Measurements from ENCODE around the gene NOL12. TPM values are rescaled to one million over a fixed set of nuclear protein-coding genes. Genes with fewer than 3 reads are reported as not detected.

The NOL12 gene
- total RNA-seq, 2 donors from 2014 or later, result 21.9 to 26.8 TPM

GRCh38 chr22:37640591-37641560, 45.3 kb upstream of the NOL12 start:
- Histone ChIP-seq H3K9ac (ENCODE audit: extremely low read depth, low read length, poor library complexity, severe bottlenecking) (no peak overlapping the region), H3K4me1 (ENCODE audit: control insufficient read depth, insufficient read depth, low read length) (peaks cover 6% of the 10 kb centered on the region), H3K27ac (ENCODE audit: low read depth, low read length) (no peak overlapping the region), H3K36me3 (ENCODE audit: control insufficient read depth, insufficient read depth, low read length) (peaks cover 9% of the 10 kb centered on the region), H3K27me3 (ENCODE audit: control insufficient read depth, insufficient read depth, low read length, poor library complexity, severe bottlenecking) (no peaks in the 10 kb centered on the region), H3K4me3 (ENCODE audit: low read length) (peak overlapping the region; percentile 87), H3K9me3 (ENCODE audit: control insufficient read depth, low read length) (no peaks in the 10 kb centered on the region)
- no peak overlapping the region for H3K27ac Mint-ChIP-seq
- H3K4me1 Mint-ChIP-seq, result peaks cover 14% of the 10 kb centered on the region
- no peak for DNase-seq
- H3K27me3 Mint-ChIP-seq (ENCODE audit: insufficient read depth), result no peaks in the 10 kb centered on the region
- WGBS, 2 experiments (ENCODE audit: insufficient coverage in 1 of 2, insufficient read length in 1 of 2), result 87 to 90% methylated on average over 11 to 23 of the region's 24 CpGs
- H3K4me3 Mint-ChIP-seq, result peak overlapping the region; percentile 69
- TF ChIP-seq CTCF (conservative IDR thresholded peaks at IDR 0.05), result no peak
- no peaks in the 10 kb centered on the region for H3K9me3 Mint-ChIP-seq
- H3K36me3 Mint-ChIP-seq (ENCODE audit: low read depth), result peaks cover 18% of the 10 kb centered on the region

DNA sequence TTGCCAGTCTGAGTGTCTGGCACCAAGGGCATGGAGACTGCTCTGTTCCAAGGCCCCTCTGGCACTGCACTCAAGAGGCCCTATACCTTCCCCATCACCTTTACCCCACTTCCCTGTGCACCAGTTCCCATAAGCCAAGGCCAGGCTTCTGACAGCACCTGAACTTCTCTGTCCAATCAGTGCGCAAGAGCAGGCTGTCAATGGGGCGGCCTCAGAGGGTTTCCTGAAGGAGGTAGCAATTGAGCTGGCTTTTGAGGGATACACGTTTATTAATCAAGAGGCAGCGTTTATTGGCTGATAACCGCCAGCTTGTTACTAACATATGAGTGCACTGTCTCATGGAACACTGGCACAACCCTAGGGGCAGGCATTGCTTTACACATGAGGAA, 44.6 kb upstream of the NOL12 start:
- WGBS, 2 experiments (ENCODE audit: insufficient coverage in 1 of 2, insufficient read length in 1 of 2), result 94 to 100% methylated on average over 5 of the region's 5 CpGs
- H3K4me3 ChIP-seq (ENCODE audit: low read length), result no peak overlapping the region
- H3K9me3 Mint-ChIP-seq, result no peaks in the 10 kb centered on the region
- H3K4me3 Mint-ChIP-seq, result no peak overlapping the region
- no peak for TF ChIP-seq CTCF (conservative IDR thresholded peaks at IDR 0.05)
- no peak overlapping the region for H3K27ac ChIP-seq (ENCODE audit: low read depth, low read length)
- no peaks in the 10 kb centered on the region for H3K27me3 Mint-ChIP-seq (ENCODE audit: insufficient read depth)
- peaks cover 10% of the 10 kb centered on the region for H3K36me3 ChIP-seq (ENCODE audit: control insufficient read depth, insufficient read depth, low read length)
- no peaks in the 10 kb centered on the region for H3K27me3 ChIP-seq (ENCODE audit: control insufficient read depth, insufficient read depth, low read length, poor library complexity, severe bottlenecking)
- DNase-seq, result no peak
- peaks cover 6% of the 10 kb centered on the region for H3K4me1 ChIP-seq (ENCODE audit: control insufficient read depth, insufficient read depth, low read length)
- H3K36me3 Mint-ChIP-seq (ENCODE audit: low read depth), result peaks cover 20% of the 10 kb centered on the region
- no peak overlapping the region for H3K27ac Mint-ChIP-seq
- H3K9ac ChIP-seq (ENCODE audit: extremely low read depth, low read length, poor library complexity, severe bottlenecking), result no peak overlapping the region
- peaks cover 13% of the 10 kb centered on the region for H3K4me1 Mint-ChIP-seq
- H3K9me3 ChIP-seq (ENCODE audit: control insufficient read depth, low read length), result no peaks in the 10 kb centered on the region

DNA sequence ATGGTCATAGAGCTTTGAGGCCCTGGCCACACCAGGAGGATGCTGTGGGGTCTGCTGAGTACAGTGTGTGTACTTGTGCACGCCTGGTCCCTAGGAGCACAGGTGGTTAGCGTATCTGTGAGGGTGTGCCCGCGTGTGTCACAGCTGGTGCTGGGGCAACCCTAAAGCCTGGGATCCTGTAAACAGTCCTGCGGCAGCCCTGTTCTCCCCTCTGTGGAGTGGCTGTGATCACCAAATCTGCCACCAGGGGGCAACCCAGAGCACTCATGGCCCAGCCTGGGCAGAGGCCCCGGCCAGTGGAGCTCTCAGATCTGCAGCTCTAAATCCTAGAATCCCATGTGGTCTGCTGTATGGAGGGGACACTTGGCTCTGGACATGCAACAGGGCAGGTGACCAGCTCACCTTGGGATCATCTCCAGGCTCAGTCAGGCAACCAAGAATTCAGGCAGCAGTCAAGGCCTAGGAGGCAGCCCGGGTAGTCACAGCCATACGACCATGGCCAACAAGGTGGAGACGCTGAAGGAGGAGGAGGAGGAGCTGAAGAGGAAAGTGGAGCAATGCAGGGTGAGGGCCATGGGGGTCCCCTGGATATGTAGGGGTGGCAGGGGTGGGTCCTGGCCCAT, 42.8 kb upstream of the NOL12 start:
- Histone ChIP-seq H3K9me3 (ENCODE audit: control insufficient read depth, low read length) (no peaks in the 10 kb centered on the region), H3K36me3 (ENCODE audit: control insufficient read depth, insufficient read depth, low read length) (peaks cover 18% of the 10 kb centered on the region), H3K4me3 (ENCODE audit: low read length) (no peak overlapping the region), H3K4me1 (ENCODE audit: control insufficient read depth, insufficient read depth, low read length) (peaks cover 6% of the 10 kb centered on the region), H3K27me3 (ENCODE audit: control insufficient read depth, insufficient read depth, low read length, poor library complexity, severe bottlenecking) (no peaks in the 10 kb centered on the region), H3K27ac (ENCODE audit: low read depth, low read length) (no peak overlapping the region), H3K9ac (ENCODE audit: extremely low read depth, low read length, poor library complexity, severe bottlenecking) (no peak overlapping the region)
- TF ChIP-seq CTCF (conservative IDR thresholded peaks at IDR 0.05), result peak; percentile 96
- no peak overlapping the region for H3K4me3 Mint-ChIP-seq
- H3K27me3 Mint-ChIP-seq (ENCODE audit: insufficient read depth), result no peaks in the 10 kb centered on the region
- peaks cover 26% of the 10 kb centered on the region for H3K36me3 Mint-ChIP-seq (ENCODE audit: low read depth)
- no peak overlapping the region for H3K27ac Mint-ChIP-seq
- DNase-seq, result peak; percentile 97
- H3K9me3 Mint-ChIP-seq, result no peaks in the 10 kb centered on the region
- WGBS, 2 experiments (ENCODE audit: insufficient coverage in 1 of 2, insufficient read length in 1 of 2), result 60 to 65% methylated on average over 9 of the region's 9 CpGs
- peaks cover 9% of the 10 kb centered on the region for H3K4me1 Mint-ChIP-seq
